Right atrium auricular region (tissue), 2 donors: ENCODE measurements around the gene SNTB2. TPM values are rescaled to one million over a fixed set of nuclear protein-coding genes. Genes with fewer than 3 reads are reported as not detected.
"Not testable (repeated sequence)": the region's sequence is repeated elsewhere in the genome, so short reads cannot be mapped to it uniquely, and the experiment has no call there.

Source experiments
- DNase-seq: peaks from one replicate; pipeline ENCODE4 v3.0.0-alpha.2; 2019; ENCODE audit warnings: low spot score
- H3K27ac ChIP-seq, 2 donors: fragments of 200-600 bp; sonication (generic); 1 replicate in 1 of 2; 2 replicates in 1 of 2; pipeline ENCODE4 v1.5.1; 2016 to 2019
- H3K27me3 ChIP-seq, 2 donors: fragments of 200-600 bp; sonication (generic); one replicate each; pipeline versions ENCODE4 v1.5.1 to v1.6.0; 2017 to 2019
- H3K36me3 ChIP-seq: fragments of 200-600 bp; sonication (generic); one replicate; pipeline ENCODE4 v1.5.1; 2016
- H3K4me1 ChIP-seq, 2 donors: fragments of 200-600 bp; sonication (generic); one replicate each; pipeline versions ENCODE4 v1.5.1 to v1.6.0; 2017 to 2019
- H3K4me3 ChIP-seq, 2 donors: fragments of 200-600 bp; sonication (generic); 1 replicate in 1 of 2; 2 replicates in 1 of 2; pipeline ENCODE4 v1.5.1; 2017 to 2019; ENCODE audit warnings: mild to moderate bottlenecking in 1 of 2, moderate library complexity in 1 of 2
- H3K9me3 ChIP-seq, 2 donors: fragments of 200-600 bp; sonication (generic); one replicate each; pipeline ENCODE4 v1.5.1; 2019
- total RNA-seq, 2 donors: library from RNA; depleted of rRNA; stranded (reverse); fragments of >200 nt; gene quantifications; one replicate each; pipeline ENCODE4 v1.1.0, GENCODE V29; 2016
- TF ChIP-seq, protein P1 (sequence below), 2 donors: fragments of 200-600 bp; sonication (generic); IDR thresholded peaks; one replicate each; pipeline ENCODE4 v1.5.1; 2019; ENCODE audit warnings: antibody characterized with exemption in 2 of 2

Gene SNTB2
- 10 to 100 TPM; 12.3 to 35.1 TPM for total RNA-seq

DNA sequence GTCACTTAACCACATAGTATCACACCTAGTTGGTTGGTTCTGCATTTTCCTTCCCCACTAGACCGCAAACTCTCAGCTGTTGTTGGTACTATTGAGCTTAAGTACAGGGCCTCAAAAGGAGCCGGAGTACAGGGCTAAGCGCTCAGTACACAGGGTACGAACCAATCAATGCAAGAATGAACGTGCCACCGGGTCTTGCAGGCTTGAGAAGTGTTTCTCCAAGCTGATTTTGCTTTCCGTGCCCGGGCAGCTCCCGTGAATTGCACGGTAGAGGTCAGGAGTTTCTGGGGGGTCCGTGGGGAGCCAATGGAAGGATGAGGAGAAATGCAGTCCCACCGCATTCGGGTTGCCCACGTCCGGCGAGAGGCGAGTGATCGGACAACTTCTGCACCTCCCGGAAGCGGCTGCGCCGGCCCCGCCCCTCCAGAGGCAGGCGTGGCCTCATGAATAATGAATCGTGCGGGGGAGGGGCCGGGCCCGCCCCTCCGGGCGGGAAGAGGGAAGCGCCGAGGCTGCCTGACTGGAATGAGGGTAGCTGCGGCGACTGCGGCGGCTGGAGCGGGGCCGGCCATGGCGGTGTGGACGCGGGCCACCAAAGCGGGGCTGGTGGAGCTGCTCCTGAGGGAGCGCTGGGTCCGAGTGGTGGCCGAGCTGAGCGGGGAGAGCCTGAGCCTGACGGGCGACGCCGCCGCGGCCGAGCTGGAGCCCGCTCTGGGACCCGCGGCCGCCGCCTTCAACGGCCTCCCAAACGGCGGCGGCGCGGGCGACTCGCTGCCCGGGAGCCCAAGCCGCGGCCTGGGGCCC lies at the start of gene SNTB2:
TSS of gene SNTB2 (plus strand) at position 523 of the 804 bp plus-strand sequence. CDS start at position 526, 3 bp downstream.
- TF ChIP-seq, protein P1, sequence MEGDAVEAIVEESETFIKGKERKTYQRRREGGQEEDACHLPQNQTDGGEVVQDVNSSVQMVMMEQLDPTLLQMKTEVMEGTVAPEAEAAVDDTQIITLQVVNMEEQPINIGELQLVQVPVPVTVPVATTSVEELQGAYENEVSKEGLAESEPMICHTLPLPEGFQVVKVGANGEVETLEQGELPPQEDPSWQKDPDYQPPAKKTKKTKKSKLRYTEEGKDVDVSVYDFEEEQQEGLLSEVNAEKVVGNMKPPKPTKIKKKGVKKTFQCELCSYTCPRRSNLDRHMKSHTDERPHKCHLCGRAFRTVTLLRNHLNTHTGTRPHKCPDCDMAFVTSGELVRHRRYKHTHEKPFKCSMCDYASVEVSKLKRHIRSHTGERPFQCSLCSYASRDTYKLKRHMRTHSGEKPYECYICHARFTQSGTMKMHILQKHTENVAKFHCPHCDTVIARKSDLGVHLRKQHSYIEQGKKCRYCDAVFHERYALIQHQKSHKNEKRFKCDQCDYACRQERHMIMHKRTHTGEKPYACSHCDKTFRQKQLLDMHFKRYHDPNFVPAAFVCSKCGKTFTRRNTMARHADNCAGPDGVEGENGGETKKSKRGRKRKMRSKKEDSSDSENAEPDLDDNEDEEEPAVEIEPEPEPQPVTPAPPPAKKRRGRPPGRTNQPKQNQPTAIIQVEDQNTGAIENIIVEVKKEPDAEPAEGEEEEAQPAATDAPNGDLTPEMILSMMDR (IDR thresholded peaks at IDR 0.05): no peak
- H3K36me3 ChIP-seq: no peaks in the 10 kb centered on the region
- H3K27ac ChIP-seq: peak within 1 kb of the TSS; percentile 82 to 91
- peak within 1 kb of the TSS; percentile 88 to 91 for H3K4me3 ChIP-seq
- H3K9me3 ChIP-seq: no peaks in the 10 kb centered on the region
- H3K4me1 ChIP-seq: peaks cover 0 to 27% of the 10 kb centered on the region in 2 donors
- H3K27me3 ChIP-seq: no peaks in the 10 kb centered on the region
- DNase-seq: peak; percentile 95

DNA sequence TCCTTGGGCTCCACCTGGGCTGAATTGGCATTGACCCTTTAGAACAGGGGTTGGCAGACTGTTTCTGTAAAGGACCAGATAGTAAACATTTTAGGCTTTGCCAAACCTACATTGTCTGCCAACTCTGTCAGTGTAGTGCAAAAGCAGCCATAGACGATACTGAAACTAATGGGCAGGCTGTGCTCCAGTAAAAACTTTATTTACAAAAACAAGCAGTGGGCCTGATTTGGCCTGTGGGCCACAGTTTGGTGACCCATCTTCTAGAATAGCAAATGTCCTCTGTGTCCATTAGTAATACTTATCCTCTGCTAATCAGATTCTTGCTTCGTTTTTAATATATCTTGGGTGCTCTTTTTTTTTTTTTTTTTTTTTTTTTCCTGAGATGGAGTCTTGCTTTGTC lies 48.4 kb upstream of the SNTB2 start:
- TF ChIP-seq, protein P1 (IDR thresholded peaks at IDR 0.05): no peak
- Histone ChIP-seq H3K36me3 (peaks cover 38% of the 10 kb centered on the region), H3K27ac (no peak overlapping the region), H3K4me3 (no peak overlapping the region), H3K9me3 (no peaks in the 10 kb centered on the region), H3K27me3 (no peaks in the 10 kb centered on the region), H3K4me1 (peaks cover 0 to 4% of the 10 kb centered on the region in 2 donors)
- DNase-seq: no peak

DNA sequence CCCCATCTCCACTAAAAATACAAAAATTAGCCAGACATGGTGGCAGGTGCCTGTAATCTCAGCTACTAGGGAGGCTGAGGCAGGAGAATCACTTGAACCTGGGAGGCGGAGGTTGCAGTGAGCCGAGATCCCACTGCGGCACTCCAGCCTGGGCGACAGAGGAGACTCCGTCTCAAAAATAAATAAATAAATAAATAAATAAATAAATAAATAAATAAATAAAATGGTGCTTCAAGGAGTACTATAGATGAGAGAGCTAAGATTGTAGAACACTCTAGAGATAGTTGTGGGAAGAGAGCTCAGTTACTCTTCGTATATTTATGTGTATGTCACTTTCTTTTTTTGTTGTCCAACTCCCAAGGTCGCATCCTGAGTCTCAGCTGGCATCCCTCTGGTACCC lies 47.5 kb upstream of the SNTB2 start:
- not testable (repeated sequence) for DNase-seq, H3K27ac ChIP-seq, H3K27me3 ChIP-seq, H3K4me3 ChIP-seq, H3K9me3 ChIP-seq, H3K4me1 ChIP-seq
- H3K36me3 ChIP-seq: peaks cover 46% of the 10 kb centered on the region

DNA sequence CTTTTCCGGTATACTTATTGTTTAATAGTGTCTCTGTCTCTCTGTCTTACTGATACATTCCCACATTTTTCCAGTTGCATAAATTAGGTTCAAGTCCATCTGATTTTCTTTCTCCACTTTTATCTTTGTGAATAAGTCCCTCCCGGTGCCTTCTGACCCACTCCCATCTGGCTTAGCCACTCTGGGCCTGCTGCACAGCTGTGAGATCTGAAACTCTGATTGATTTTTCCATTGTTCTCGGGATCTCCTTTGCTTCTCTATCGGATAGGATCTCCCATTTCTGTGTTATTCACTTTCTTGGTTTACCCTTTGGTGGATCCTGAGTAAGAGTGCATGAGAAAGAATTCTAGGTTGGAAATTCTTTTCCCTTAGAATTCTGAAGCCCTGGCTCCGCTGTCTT lies 46.0 kb upstream of the SNTB2 start:
- no peaks in the 10 kb centered on the region for H3K9me3 ChIP-seq
- peaks cover 55% of the 10 kb centered on the region for H3K36me3 ChIP-seq
- H3K4me3 ChIP-seq: no peak overlapping the region
- TF ChIP-seq, protein P1 (IDR thresholded peaks at IDR 0.05): no peak
- H3K4me1 ChIP-seq: no peaks in the 10 kb centered on the region
- H3K27me3 ChIP-seq: no peaks in the 10 kb centered on the region
- no peak overlapping the region for H3K27ac ChIP-seq
- DNase-seq: no peak

DNA sequence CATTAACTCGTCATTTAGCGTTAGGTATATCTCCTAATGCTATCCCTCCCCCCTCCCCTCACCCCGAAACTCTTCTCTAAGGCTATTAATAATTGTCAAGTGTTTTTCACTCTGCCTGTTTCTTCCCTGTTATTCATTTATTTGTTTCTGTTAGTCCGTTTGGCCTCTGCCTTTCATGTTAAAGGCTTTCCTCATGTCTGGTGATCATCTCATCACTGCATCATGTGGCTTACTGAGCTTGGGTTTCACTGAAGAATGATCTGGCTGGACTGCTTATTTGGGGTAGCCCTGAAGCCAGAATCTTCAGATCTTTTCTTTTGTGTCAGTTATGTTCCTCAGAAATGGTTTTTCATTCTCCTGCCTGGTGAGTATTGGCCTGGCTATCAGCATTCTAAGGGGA lies 45.0 kb upstream of the SNTB2 start:
- no peak for DNase-seq
- H3K27me3 ChIP-seq: no peaks in the 10 kb centered on the region
- peaks cover 59% of the 10 kb centered on the region for H3K36me3 ChIP-seq
- H3K9me3 ChIP-seq: no peaks in the 10 kb centered on the region
- no peaks in the 10 kb centered on the region for H3K4me1 ChIP-seq
- no peak overlapping the region for H3K27ac ChIP-seq
- TF ChIP-seq, protein P1 (IDR thresholded peaks at IDR 0.05): no peak
- H3K4me3 ChIP-seq: no peak overlapping the region

DNA sequence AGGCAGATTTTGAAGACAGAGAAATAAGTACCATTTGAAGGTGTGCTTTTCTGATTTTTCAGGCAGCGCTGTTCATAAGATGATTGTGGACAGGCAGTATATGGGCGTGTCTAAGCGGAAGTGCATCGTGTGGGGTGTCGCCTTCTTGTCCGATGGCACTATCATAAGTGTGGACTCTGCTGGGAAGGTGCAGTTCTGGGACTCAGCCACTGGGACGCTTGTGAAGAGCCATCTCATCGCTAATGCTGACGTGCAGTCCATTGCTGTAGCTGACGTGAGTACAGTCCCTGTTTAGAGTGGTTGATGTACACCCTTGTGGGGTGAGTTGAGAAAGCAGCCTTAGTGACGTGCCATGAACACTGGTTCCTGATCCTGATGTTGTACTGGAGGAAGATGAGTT lies 43.8 kb upstream of the SNTB2 start:
- H3K4me1 ChIP-seq: no peaks in the 10 kb centered on the region
- DNase-seq: no peak
- H3K4me3 ChIP-seq: no peak overlapping the region

More for the DNA sequence above, 43.8 kb upstream of the SNTB2 start:
- TF ChIP-seq, protein P1 (IDR thresholded peaks at IDR 0.05): no peak
- no peak overlapping the region for H3K27ac ChIP-seq
- no peaks in the 10 kb centered on the region for H3K9me3 ChIP-seq
- no peaks in the 10 kb centered on the region for H3K27me3 ChIP-seq
- peaks cover 58% of the 10 kb centered on the region for H3K36me3 ChIP-seq
